HUES6 (cell line): Measurements from ENCODE around the gene HCFC1.

Source experiments
- H3K27ac ChIP-seq: 2 replicates; pipeline ENCODE4 v1.7.0; 2013; ENCODE audit warnings: low read depth, mild to moderate bottlenecking, low read length, inconsistent platforms
- H3K27me3 ChIP-seq: 2 replicates; pipeline ENCODE4 v1.6.1; 2013; ENCODE audit warnings: low read length; ENCODE audit not compliant: control insufficient read depth, insufficient read depth
- H3K36me3 ChIP-seq: 2 replicates; pipeline ENCODE4 v1.6.1; 2013; ENCODE audit warnings: low read length; ENCODE audit not compliant: control insufficient read depth, insufficient read depth
- H3K4me1 ChIP-seq: 2 replicates; pipeline ENCODE4 v1.6.1; 2013; ENCODE audit warnings: low read length; ENCODE audit not compliant: control insufficient read depth, insufficient read depth
- H3K4me3 ChIP-seq: 2 replicates; pipeline ENCODE4 v1.5.1; 2013; ENCODE audit warnings: low read depth, low read length
- H3K9ac ChIP-seq: one replicate; pipeline ENCODE4 v1.6.1; 2013; ENCODE audit warnings: mild to moderate bottlenecking, low read length
- H3K9me3 ChIP-seq: 2 replicates; pipeline ENCODE4 v1.6.1; 2013; ENCODE audit warnings: low read depth, low read length; ENCODE audit not compliant: control insufficient read depth, insufficient read depth

HCFC1 gene

GRCh38 chrX:153906126-153906917 lies 65.3 kb downstream of the HCFC1 start:
- Histone ChIP-seq H3K36me3 (peaks cover 3% of the 10 kb centered on the region; the same call in 1 of the 2 replicates), H3K9me3 (peaks cover 17% of the 10 kb centered on the region; the same call in 1 of the 2 replicates), H3K27ac (no peak overlapping the region), H3K27me3 (no peaks in the 10 kb centered on the region), H3K4me1 (peaks cover 30% of the 10 kb centered on the region; the same call in 1 of the 2 replicates), H3K9ac (no peak overlapping the region), H3K4me3 (no peak overlapping the region)

DNA sequence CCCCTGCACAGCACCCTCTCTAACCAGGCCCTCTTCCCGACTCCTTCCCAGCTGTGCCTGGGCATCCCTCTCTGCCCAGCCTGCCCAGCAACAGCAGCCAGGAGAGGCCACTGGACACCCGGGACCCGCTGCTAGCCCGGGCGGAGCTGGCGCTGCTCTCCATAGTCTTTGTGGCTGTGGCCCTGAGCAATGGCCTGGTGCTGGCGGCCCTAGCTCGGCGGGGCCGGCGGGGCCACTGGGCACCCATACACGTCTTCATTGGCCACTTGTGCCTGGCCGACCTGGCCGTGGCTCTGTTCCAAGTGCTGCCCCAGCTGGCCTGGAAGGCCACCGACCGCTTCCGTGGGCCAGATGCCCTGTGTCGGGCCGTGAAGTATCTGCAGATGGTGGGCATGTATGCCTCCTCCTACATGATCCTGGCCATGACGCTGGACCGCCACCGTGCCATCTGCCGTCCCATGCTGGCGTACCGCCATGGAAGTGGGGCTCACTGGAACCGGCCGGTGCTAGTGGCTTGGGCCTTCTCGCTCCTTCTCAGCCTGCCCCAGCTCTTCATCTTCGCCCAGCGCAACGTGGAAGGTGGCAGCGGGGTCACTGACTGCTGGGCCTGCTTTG lies 66.0 kb downstream of the HCFC1 start:
- Histone ChIP-seq H3K27me3 (no peaks in the 10 kb centered on the region), H3K27ac (no peak overlapping the region), H3K9ac (no peak overlapping the region), H3K4me3 (no peak overlapping the region), H3K4me1 (peaks cover 35% of the 10 kb centered on the region; the same call in 1 of the 2 replicates), H3K36me3 (peaks cover 3% of the 10 kb centered on the region; the same call in 1 of the 2 replicates), H3K9me3 (peaks cover 17% of the 10 kb centered on the region; the same call in 1 of the 2 replicates)

DNA sequence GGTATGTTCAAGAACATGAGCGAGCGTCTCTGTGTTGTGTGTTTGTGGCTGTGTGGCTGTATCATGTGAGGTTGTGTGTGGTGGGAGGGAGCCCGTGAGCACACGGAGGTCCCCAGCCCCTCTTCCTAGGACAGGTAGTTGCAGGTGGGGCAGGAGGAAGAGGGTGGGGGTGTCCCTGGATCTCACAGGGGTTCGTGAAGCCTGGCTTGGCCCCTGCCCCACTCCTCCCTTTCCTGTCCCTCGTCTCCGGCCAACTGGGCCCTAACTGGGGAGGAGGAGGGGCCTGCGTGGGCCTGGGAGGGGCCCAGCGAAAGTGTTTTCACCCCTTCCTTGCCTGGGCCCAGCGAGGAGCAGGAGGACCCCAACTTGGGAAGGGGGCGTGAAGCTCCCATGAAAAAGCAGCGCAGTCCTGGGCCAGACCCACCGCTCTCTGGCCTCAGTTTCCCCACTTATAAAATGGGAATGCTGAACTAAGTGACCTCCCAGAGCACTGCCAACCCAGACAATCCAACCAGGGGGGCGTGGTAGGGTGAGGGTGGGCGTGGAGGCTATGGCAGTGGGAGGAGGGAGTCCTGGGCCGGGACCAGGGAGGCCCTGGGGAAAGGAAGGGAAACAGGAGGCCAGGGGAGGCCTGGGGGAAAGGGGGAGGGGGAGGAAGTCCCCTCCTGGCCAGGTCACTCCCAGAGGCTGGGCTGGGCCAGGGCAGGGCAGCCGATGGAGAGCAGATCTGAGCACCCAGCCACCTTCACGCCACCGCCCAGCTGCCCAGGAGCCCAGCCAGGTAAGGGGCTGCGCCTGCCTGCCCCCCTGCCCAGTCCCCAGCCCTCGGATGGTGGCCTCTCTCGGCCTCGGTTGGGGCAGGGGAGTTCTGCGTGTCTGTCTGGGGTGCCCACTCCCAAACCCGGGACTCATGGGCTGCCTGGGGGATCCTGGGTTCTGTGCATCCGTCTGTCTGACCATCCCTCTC lies 67.3 kb downstream of the HCFC1 start, which contains the start of gene AVPR2:
TSS of gene AVPR2 (plus strand) at position 683 of the 967 bp plus-strand sequence. CDS start 473 bp downstream, outside the sequence.
- peaks cover 3% of the 10 kb centered on the region; the same call in 1 of the 2 replicates for H3K36me3 ChIP-seq
- no peaks in the 10 kb centered on the region for H3K27me3 ChIP-seq
- no peak within 1 kb of the TSS for H3K9ac ChIP-seq
- H3K4me1 ChIP-seq, result peaks cover 36% of the 10 kb centered on the region; the same call in 1 of the 2 replicates
- no peak within 1 kb of the TSS for H3K4me3 ChIP-seq
- H3K9me3 ChIP-seq, result peaks cover 17% of the 10 kb centered on the region; the same call in 1 of the 2 replicates
- H3K27ac ChIP-seq, result no peak within 1 kb of the TSS

GRCh38 chrX:153903238-153903980 lies 68.2 kb downstream of the HCFC1 start:
- Histone ChIP-seq H3K9me3 (peaks cover 11% of the 10 kb centered on the region; the same call in 1 of the 2 replicates), H3K4me3 (no peak overlapping the region), H3K36me3 (no peaks in the 10 kb centered on the region), H3K4me1 (peaks cover 30% of the 10 kb centered on the region; the same call in 1 of the 2 replicates), H3K27ac (no peak overlapping the region), H3K27me3 (no peaks in the 10 kb centered on the region), H3K9ac (no peak overlapping the region)

GRCh38 chrX:153902385-153902784 lies 69.2 kb downstream of the HCFC1 start:
- no peak overlapping the region for H3K27ac ChIP-seq

GRCh38 chrX:153901753-153902140 lies 69.9 kb downstream of the HCFC1 start:
- H3K4me1 ChIP-seq, result peaks cover 30% of the 10 kb centered on the region; the same call in 1 of the 2 replicates
- H3K9me3 ChIP-seq, result peaks cover 12% of the 10 kb centered on the region; the same call in 1 of the 2 replicates
- no peak overlapping the region for H3K4me3 ChIP-seq
- H3K27ac ChIP-seq, result no peak overlapping the region
- H3K9ac ChIP-seq, result no peak overlapping the region
- H3K36me3 ChIP-seq, result no peaks in the 10 kb centered on the region
- H3K27me3 ChIP-seq, result no peaks in the 10 kb centered on the region; the same call in 1 of the 2 replicates

More at GRCh38 chrX:153902385-153902784, 69.2 kb downstream of the HCFC1 start:
- Histone ChIP-seq H3K9me3 (peaks cover 11% of the 10 kb centered on the region; the same call in 1 of the 2 replicates), H3K9ac (no peak overlapping the region), H3K27me3 (no peaks in the 10 kb centered on the region), H3K4me1 (peaks cover 30% of the 10 kb centered on the region; the same call in 1 of the 2 replicates), H3K36me3 (no peaks in the 10 kb centered on the region), H3K4me3 (no peak overlapping the region)

- Histone ChIP-seq H3K9ac (no peak overlapping the region), H3K27ac (no peak overlapping the region), H3K4me1 (peaks cover 30% of the 10 kb centered on the region; the same call in 1 of the 2 replicates), H3K9me3 (peaks cover 13% of the 10 kb centered on the region; the same call in 1 of the 2 replicates), H3K4me3 (no peak overlapping the region), H3K36me3 (no peaks in the 10 kb centered on the region), H3K27me3 (no peaks in the 10 kb centered on the region; the same call in 1 of the 2 replicates)
Measured at GRCh38 chrX:153900831-153901752, 70.5 kb downstream of the HCFC1 start.

DNA sequence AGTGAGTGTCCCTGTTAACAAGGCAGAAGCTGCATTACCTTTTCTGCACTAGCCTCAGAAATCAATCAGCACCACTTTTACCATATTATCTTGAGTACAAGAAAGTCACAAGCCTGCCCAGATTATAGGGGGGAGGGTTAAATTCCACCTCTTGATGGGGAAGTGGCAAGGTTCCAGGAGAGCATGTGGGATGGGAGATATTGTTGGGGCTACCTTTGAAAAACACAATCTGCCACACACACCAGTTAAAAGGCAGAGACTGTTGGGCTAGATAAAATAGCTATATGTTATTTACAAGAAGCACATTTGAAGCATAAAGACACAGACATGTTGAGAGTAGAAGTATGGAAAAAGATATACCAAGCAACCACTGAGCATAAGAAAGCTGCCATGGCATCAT lies 73.7 kb downstream of the HCFC1 start:
- H3K9me3 ChIP-seq, result peaks cover 7% of the 10 kb centered on the region; the same call in 1 of the 2 replicates
- no peak overlapping the region for H3K4me3 ChIP-seq
- no peak overlapping the region for H3K9ac ChIP-seq
- no peak overlapping the region for H3K27ac ChIP-seq
- H3K36me3 ChIP-seq, result no peaks in the 10 kb centered on the region
- H3K4me1 ChIP-seq, result peaks cover 19% of the 10 kb centered on the region; the same call in 1 of the 2 replicates
- H3K27me3 ChIP-seq, result no peaks in the 10 kb centered on the region; the same call in 1 of the 2 replicates
